ENCODE results near the gene NAA15. TPM values are rescaled to one million over a fixed set of nuclear protein-coding genes. Genes with fewer than 3 reads are reported as not detected.
A peak's percentile ranks its signal among the peaks of the same experiment; 100 is the strongest.
"Not testable (repeated sequence)": the region's sequence is repeated elsewhere in the genome, so short reads cannot be mapped to it uniquely, and the experiment has no call there.

NAA15 gene
- total RNA-seq, 1 experiment from 2014 or later, result 60.3 TPM

DNA sequence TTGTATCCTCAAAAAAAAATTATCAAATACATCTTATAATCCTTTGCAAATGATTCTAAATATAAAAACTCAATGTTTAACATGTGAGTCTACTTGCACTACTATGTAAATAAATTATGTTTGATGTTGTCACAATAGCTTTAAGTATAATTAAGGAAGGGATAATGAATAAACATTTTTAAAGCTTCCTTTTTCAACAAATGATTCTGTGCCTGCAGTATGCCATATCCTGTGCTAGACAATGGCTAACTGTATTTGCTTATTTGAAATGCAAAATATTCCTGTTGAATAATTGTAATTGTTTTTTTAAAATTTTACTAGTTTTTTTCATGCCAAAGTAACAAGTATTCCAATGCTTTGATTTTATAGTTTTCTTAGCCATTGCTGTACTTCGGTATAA, 60.0 kb downstream of the NAA15 start:
- no peak for DNase-seq (ENCODE audit: low read depth)

DNA sequence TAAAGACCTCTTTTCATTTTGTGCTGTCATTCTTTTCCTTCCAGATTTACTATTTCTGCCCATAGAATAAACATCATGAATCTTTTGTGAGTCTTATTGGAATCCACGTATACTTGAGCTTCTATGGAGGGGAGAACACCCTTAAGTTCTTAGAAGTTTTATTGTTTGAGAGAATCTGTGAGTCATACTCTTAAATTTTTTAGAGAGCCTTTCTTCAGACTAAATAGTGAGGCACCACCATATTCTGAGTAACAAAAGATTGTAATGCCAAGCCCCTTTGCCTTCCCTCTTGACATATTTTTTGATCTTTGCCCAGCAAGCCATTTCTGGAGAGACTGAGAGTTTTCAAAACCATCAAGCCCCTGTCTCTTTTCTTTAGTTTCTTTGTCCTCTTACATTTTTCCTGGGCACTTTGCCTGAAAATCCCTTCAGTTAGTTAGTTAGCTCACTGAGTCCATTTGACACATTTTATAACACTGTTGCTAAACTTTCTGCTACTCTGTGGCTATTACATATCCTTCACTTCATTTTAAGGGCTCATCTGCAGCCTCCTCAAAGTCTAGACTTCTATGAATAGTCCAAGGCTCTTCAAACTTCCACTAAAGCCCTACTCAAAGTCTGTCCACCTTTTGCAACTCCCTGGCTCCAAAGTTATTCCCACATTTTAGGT, 66.3 kb downstream of the NAA15 start:
- peak; percentile 44 for DNase-seq (ENCODE audit: low read depth)

DNA sequence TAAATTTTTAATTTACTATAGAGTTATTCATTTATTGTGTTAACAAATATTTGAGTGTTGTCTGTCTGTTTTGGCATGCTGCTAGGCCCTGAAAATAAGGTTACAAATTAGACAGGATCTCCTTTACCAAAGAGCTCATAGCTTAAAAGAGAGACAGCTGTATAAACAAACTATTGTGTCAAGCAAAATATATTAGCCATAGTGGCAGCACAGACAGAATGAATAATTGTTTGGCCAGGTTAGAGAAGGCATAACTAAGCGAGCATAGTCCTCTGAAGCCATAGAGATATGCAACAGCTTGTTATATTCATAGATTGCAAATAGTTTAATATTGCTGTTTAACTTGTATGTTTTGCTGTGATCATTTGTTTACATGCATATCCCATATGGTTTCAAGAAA, 67.7 kb downstream of the NAA15 start:
- DNase-seq (ENCODE audit: low read depth), result peak; percentile 87

- no peak for DNase-seq (ENCODE audit: low read depth)
Measured at GRCh38 chr4:139374251-139374650, 72.9 kb downstream of the NAA15 start.

DNA sequence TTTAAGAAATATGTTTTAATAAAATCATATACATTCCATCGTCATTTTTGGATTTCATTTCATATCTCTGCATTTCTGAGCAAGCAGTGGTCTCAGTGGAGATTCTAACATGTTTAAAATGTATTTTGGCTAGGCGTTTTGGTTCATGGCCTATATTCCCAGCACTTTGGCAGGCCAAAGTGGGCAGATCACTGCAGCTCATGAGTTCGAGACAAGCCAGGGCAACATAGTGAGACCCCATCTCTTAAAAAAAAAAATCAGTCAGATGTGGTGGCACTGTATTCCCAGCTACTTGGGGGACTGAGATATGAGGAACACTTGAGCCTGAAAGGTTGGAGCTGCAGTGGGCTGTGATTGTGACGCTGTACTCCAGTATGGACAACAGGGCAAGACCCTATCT, 85.1 kb downstream of the NAA15 start:
- DNase-seq (ENCODE audit: low read depth), result no peak

DNA sequence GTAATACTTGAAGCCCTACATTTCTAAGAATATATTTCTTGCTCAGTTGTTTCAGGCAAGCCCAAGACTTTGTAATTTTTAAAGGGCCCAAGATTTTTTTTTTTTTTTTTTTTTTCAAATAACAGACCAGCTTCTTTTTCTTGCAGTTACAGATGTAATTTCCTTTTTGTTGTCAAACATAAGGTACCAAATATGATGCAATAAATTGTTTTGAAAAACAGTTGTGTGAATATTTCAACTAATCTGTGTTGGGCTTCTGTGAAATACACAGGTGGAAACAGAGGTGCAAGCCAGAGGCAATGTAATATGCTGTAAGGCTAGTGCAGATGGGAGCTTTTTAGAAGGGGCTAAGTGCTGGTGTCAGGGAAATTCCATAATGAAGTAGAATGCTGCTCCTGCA, 87.8 kb downstream of the NAA15 start:
- no peak for DNase-seq (ENCODE audit: low read depth)

DNA sequence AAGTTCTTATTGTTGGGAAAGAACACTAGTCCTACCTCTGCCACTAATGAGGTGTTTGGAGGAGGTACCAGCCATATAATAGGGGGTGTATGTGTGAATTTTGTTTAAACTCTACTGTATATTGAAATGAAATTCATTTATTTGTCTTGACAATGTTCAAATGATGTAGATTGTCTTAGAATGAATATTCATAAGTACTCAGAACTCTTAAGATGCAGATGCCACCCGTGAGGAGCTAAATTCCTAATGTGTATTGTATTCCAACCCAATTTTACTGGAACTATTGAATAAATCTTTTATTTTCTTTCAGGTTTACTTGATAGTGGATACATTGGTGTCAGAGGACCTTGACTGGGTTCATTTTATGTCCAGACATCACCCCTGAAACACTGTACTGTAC, 88.7 kb downstream of the NAA15 start:
- DNase-seq (ENCODE audit: low read depth), result no peak

- no peak for DNase-seq (ENCODE audit: low read depth)
Measured at GRCh38 chr4:139391731-139392130, 90.4 kb downstream of the NAA15 start.

- no peak for DNase-seq (ENCODE audit: low read depth)
Measured at GRCh38 chr4:139392797-139393196, 91.5 kb downstream of the NAA15 start.

- DNase-seq (ENCODE audit: low read depth), result no peak
Measured at GRCh38 chr4:139401368-139401767, 100.1 kb downstream of the NAA15 start.

DNA sequence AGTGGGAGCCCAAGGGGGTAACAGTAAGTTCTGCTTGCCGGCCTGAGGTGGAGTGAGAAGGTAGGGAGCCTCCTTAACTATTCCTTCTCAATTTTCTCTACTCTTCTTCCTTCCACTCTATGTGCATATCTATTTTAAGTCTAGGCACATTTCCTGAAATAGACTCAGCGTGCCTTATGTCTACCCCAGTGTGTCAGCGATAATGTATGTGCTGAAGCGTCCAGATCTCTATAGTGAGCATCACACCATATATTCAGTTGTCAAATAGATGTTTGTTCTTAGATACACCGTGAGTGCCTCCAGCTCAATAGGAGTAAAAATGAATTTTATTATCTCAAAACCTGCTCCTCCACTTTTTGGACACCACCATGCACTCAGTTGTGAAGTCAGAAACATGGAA, 101.1 kb downstream of the NAA15 start:
- DNase-seq (ENCODE audit: low read depth), result no peak

GRCh38 chr4:139403462-139403861, 102.2 kb downstream of the NAA15 start:
- DNase-seq (ENCODE audit: low read depth), result no peak

- no peak for DNase-seq (ENCODE audit: low read depth)
Measured at GRCh38 chr4:139410312-139410711, 109.0 kb downstream of the NAA15 start.

GRCh38 chr4:139414671-139415210, 113.4 kb downstream of the NAA15 start:
- not testable (repeated sequence) for DNase-seq (ENCODE audit: low read depth)

GRCh38 chr4:139416073-139416673, 114.9 kb downstream of the NAA15 start:
- DNase-seq (ENCODE audit: low read depth), result peak; percentile 35

GRCh38 chr4:139419388-139419914, 118.1 kb downstream of the NAA15 start:
- DNase-seq (ENCODE audit: low read depth), result peak; percentile 68

- DNase-seq (ENCODE audit: low read depth), result no peak
Measured at GRCh38 chr4:139420652-139421051, 119.3 kb downstream of the NAA15 start.

GRCh38 chr4:139436122-139436521, 134.8 kb downstream of the NAA15 start:
- DNase-seq (ENCODE audit: low read depth), result no peak

GRCh38 chr4:139438141-139438540, 136.8 kb downstream of the NAA15 start:
- no peak for DNase-seq (ENCODE audit: low read depth)

DNA sequence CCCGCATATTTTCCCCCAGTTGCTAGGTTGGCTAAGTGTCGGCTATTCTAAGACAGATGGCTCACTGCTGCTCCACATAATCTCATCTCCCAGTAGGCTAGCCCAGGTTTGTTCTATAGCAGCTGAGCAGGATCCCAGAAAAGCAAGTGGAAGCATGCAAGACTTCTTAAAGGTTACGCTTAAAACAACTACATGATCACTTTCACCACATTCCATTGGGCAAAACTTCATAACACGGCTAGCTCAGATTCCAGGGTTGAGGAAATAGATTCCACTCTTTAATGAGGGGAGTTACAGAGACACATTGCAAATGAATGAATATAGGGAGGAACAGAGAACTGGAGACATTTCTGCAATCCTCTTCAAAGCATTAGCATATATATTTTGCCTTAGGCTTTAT, 139.7 kb downstream of the NAA15 start:
- no peak for DNase-seq (ENCODE audit: low read depth)

- DNase-seq (ENCODE audit: low read depth), result no peak
Measured at GRCh38 chr4:139443661-139444060, 142.4 kb downstream of the NAA15 start.

DNA sequence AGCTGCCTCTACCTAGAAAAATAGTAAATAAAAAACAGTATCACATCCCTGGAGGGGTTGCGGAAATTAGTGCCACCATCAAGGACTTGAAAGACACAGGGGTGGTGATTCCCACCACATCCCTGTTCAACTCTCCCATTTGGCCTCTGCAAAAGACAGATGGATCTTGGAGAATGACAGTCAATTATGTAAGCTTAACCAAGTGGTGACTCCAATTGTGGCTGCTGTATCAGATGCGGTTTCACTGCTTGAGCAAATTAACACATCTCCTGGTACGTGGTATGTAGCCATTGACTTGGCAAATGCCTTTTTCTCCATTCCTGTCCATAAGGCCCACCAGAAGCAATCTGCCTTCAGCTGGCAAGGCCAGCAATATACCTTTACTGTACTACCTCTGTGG, 143.6 kb downstream of the NAA15 start:
- DNase-seq (ENCODE audit: low read depth), result not testable (repeated sequence)

DNA sequence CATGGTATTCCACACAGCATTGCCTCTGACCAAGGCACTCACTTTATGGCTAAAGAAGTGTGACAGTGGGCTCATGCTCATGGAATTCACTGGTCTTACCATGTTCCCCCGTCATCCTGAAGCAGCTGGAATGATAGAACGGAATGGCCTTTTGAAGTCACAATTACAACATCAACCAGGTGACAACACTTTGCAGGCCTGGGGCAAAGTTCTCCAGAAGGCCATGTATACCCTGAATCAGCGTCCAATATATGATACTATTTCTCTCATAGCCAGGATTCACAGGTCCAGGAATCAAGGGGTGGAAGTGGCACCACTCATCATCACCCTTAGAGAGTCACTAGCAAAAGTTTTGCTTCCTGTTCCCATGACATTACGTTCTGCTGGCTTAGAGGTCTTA, 145.8 kb downstream of the NAA15 start:
- not testable (repeated sequence) for DNase-seq (ENCODE audit: low read depth)
